Esophagus muscularis mucosa (tissue), 4 donors: Measurements from ENCODE around the gene SPPL3. TPM values are rescaled to one million over a fixed set of nuclear protein-coding genes. Genes with fewer than 3 reads are reported as not detected.

ENCODE experiments used
- DNase-seq: peaks from one replicate; pipeline ENCODE4 v3.0.0-alpha.2; 2017; ENCODE audit errors: extremely low spot score
- H3K27ac ChIP-seq, 4 donors: fragments of 200-600 bp; sonication (generic); replicated peaks in 1 of 4; 1 replicate in 3 of 4; 2 replicates in 1 of 4; pipeline ENCODE4 v1.5.1; 2016 to 2019; ENCODE audit warnings: mild to moderate bottlenecking in 1 of 4
- H3K27me3 ChIP-seq, 4 donors: fragments of 200-600 bp; sonication (generic); one replicate each; pipeline versions ENCODE4 v1.5.1 to v1.6.0; 2016 to 2019
- H3K36me3 ChIP-seq, 4 donors: fragments of 200-600 bp; sonication (generic); one replicate each; pipeline ENCODE4 v1.5.1; 2016 to 2019
- H3K4me1 ChIP-seq, 4 donors: fragments of 200-600 bp; sonication (generic); one replicate each; pipeline ENCODE4 v1.5.1; 2016 to 2019
- H3K4me3 ChIP-seq, 4 donors: fragments of 200-600 bp; sonication (generic); 1 replicate in 2 of 4; 2 replicates in 2 of 4; pipeline ENCODE4 v1.5.1; 2016 to 2019; ENCODE audit warnings: mild to moderate bottlenecking in 4 of 4, moderate library complexity in 1 of 4
- H3K9me3 ChIP-seq, 4 donors: fragments of 200-600 bp; sonication (generic); 1 replicate in 3 of 4; 2 replicates in 1 of 4; pipeline ENCODE4 v1.5.1; 2016 to 2019
- EP300 ChIP-seq: sonication (generic); formaldehyde crosslinking; IDR thresholded peaks from one replicate; pipeline ENCODE4 v1.6.1; 2017; ENCODE audit warnings: antibody characterized with exemption
- POLR2A ChIP-seq: fragments of 450-650 bp; IDR thresholded peaks from one replicate; pipeline ENCODE4 v1.6.1; 2017; ENCODE audit warnings: antibody characterized with exemption, moderate library complexity, mild to moderate bottlenecking, low read depth
- POLR2AphosphoS5 ChIP-seq, 2 donors: sonication (generic); formaldehyde crosslinking; IDR thresholded peaks; one replicate each; pipeline ENCODE4 v1.6.1; 2017; ENCODE audit warnings: antibody characterized with exemption in 2 of 2
- WGBS: methylation state at CpG from one replicate; pipeline ENCODE4 v1.1.5; 2018; 5-methylcytosine and 5-hydroxymethylcytosine counted together
- intact Hi-C: fragments of 100-400 bp; cut with DNase I; formaldehyde crosslinking; loops from one replicate; pipeline ENCODE4 v1.15.1; 2023
- total RNA-seq, 4 donors: library from RNA; depleted of rRNA; stranded (reverse); fragments of >200 nt; gene quantifications; one replicate each; pipeline versions ENCODE4 v1.1.0 to v1.2.1, GENCODE V29; 2016
- TF ChIP-seq, protein P1 (sequence below), 3 experiments: fragments of 200-600 bp in 2 of 3; fragments of 450-650 bp in 1 of 3; sonication (generic) in 2 of 3; IDR thresholded peaks; one replicate each; pipeline ENCODE4 v1.5.1; 2017 to 2019; ENCODE audit warnings: antibody characterized with exemption in 3 of 3, mild to moderate bottlenecking in 2 of 3, moderate library complexity in 1 of 3

The SPPL3 gene
- total RNA-seq, 4 donors from 2014 or later, result 18.4 to 32.1 (median 21.8) TPM

- no peak for TF ChIP-seq EP300
- TF ChIP-seq, protein P1, sequence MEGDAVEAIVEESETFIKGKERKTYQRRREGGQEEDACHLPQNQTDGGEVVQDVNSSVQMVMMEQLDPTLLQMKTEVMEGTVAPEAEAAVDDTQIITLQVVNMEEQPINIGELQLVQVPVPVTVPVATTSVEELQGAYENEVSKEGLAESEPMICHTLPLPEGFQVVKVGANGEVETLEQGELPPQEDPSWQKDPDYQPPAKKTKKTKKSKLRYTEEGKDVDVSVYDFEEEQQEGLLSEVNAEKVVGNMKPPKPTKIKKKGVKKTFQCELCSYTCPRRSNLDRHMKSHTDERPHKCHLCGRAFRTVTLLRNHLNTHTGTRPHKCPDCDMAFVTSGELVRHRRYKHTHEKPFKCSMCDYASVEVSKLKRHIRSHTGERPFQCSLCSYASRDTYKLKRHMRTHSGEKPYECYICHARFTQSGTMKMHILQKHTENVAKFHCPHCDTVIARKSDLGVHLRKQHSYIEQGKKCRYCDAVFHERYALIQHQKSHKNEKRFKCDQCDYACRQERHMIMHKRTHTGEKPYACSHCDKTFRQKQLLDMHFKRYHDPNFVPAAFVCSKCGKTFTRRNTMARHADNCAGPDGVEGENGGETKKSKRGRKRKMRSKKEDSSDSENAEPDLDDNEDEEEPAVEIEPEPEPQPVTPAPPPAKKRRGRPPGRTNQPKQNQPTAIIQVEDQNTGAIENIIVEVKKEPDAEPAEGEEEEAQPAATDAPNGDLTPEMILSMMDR (IDR thresholded peaks at IDR 0.05), result peak in 1 of 3 experiments; percentile 25
- 93% methylated on average over 7 of the region's 7 CpGs for WGBS
- H3K4me1 ChIP-seq, result peaks cover 0 to 15% (median 5%) of the 10 kb centered on the region in 4 donors
- H3K36me3 ChIP-seq, result peaks cover 4 to 63% (median 6%) of the 10 kb centered on the region in 4 donors
- H3K9me3 ChIP-seq, result no peaks in the 10 kb centered on the region
- no peak overlapping the region for H3K27ac ChIP-seq
- DNase-seq, result no peak
- no peaks in the 10 kb centered on the region for H3K27me3 ChIP-seq
- H3K4me3 ChIP-seq, result no peak overlapping the region
- intact Hi-C loops, result no loop called here
These were observed 128.2 kb downstream of the SPPL3 start for GRCh38 chr12:120775862-120776552.

DNA sequence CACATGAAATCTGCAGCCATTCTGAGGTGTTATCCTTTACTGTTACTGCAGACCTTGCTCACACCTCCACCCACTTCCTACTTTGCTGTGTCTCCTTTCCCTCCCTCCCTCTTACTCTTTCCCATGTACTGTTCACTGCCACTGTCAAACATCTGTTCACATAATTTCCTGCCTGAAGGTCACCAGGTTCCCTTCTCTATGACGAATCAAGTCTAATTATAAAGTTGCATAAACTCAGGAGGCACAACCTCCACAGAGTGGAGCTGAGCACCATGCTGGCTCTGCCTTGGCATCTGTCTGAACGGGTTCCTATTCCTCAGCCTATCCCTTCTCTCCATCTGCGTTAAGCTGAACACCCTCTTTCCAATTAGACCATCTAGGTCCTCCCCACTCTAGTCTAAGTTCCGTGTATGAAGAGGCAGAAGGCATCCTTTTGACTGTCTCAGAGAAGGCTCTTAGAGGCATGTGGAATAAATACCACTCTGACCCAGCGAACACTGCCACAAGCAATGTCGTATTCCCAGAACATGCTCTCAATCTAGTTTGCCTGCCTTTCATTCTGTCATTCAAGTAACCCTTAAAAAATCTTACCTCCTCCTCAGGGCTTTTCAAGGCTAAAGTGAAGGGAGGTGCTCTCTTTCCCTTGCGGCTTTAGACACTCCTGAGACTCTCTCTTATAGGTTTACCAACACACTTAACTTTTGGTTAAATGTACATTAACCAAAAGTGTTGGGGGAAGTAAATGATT, 129.8 kb downstream of the SPPL3 start:
- Histone ChIP-seq H3K9me3 (no peaks in the 10 kb centered on the region), H3K36me3 (peaks cover 0 to 56% (median 3%) of the 10 kb centered on the region in 4 donors), H3K4me1 (peaks cover 0 to 15% (median 5%) of the 10 kb centered on the region in 4 donors), H3K27ac (no peak overlapping the region), H3K4me3 (no peak overlapping the region), H3K27me3 (no peaks in the 10 kb centered on the region)
- intact Hi-C loops, result no loop called here
- 84% methylated on average over 7 of the region's 7 CpGs for WGBS
- TF ChIP-seq POLR2AphosphoS5 (IDR thresholded peaks at IDR 0.05) (no peak), EP300 (no peak), POLR2A (no peak)
- TF ChIP-seq, protein P1 (IDR thresholded peaks at IDR 0.05), result no peak
- DNase-seq, result no peak

GRCh38 chr12:120771097-120771496, 133.1 kb downstream of the SPPL3 start:
- WGBS, result 86% methylated on average over 11 of the region's 11 CpGs
- DNase-seq, result no peak
- intact Hi-C loops, result no loop called here
- no peaks in the 10 kb centered on the region for H3K27me3 ChIP-seq
- H3K9me3 ChIP-seq, result no peaks in the 10 kb centered on the region
- H3K4me1 ChIP-seq, result peaks cover 0 to 15% (median 5%) of the 10 kb centered on the region in 4 donors
- H3K4me3 ChIP-seq, result no peak overlapping the region
- H3K36me3 ChIP-seq, result peaks cover 25 to 74% (median 32%) of the 10 kb centered on the region in 4 donors
- H3K27ac ChIP-seq, result no peak overlapping the region
- TF ChIP-seq, protein P1 (IDR thresholded peaks at IDR 0.05), result no peak
- no peak for TF ChIP-seq POLR2AphosphoS5 (IDR thresholded peaks at IDR 0.05)
- no peak for TF ChIP-seq POLR2A
- no peak for TF ChIP-seq EP300

DNA sequence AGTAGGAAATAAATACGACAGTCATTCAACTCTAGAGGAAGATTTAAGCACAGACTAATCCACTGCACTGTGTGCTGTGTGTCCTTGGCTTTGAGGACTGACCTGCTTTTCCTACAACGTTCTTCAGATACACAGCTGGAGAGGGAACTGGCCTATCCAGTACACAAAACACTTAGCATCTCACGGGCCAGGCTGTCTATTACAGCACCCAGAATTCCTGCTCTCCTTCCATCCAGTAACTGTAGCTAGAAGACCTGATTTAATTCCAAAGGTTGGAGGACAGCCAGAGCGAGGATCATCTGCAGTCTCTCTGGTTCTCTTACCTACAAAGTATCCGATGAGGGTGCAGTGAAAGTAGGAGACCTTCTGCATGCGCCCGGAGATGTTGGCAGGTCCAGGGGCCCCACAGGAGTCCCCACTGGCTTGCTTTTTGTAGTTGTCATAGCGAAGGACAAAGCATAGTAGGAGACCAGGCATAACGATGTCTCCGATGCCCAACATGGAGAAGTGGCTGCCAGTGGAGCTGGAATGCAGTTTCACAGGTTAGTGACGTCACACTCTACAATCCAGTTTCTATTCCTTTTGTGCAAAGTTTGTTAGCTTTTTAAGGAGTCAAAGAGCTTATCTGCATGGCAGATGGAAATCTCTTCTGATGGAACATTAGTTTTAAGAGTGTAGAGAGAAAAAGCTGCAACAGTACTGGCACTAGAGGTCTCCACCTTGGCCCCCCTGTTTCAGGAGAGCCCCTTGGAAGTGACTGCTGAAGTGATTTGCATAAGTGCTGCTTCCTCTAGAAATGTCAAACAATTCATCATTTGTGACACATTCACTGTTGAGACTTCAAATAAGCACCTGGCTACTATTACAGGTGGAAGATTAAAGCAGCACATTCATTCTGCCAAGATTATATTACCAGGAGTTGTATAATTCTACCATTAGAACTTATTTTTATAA, 136.8 kb downstream of the SPPL3 start:
- intact Hi-C loops, result no loop called here
- Histone ChIP-seq H3K9me3 (no peaks in the 10 kb centered on the region), H3K4me3 (no peak overlapping the region), H3K27ac (no peak overlapping the region), H3K36me3 (peaks cover 38 to 88% (median 64%) of the 10 kb centered on the region in 4 donors), H3K27me3 (no peaks in the 10 kb centered on the region), H3K4me1 (peaks cover 0 to 3% (median 2%) of the 10 kb centered on the region in 4 donors)
- TF ChIP-seq POLR2A (no peak), EP300 (no peak), POLR2AphosphoS5 (IDR thresholded peaks at IDR 0.05) (no peak)
- TF ChIP-seq, protein P1 (IDR thresholded peaks at IDR 0.05), result no peak
- DNase-seq, result no peak
- WGBS, result 92% methylated on average over 11 of the region's 11 CpGs
